Trophoblast cell (in vitro differentiated cells and primary cell): Measurements from ENCODE around the gene RAD51B.

Source experiments
- DNase-seq, 2 donors: peaks; one replicate each; pipeline ENCODE4 v3.0.0-alpha.2; 2016
- H2AFZ ChIP-seq: 2 replicates; pipeline ENCODE4 v1.6.1; 2013; ENCODE audit warnings: low read length, moderate library complexity, mild to moderate bottlenecking; ENCODE audit not compliant: insufficient read depth, poor library complexity
- H2AK5ac ChIP-seq: 2 replicates; pipeline ENCODE4 v1.6.1; 2013; ENCODE audit warnings: mild to moderate bottlenecking, low read length
- H2BK120ac ChIP-seq: 2 replicates; pipeline ENCODE4 v1.6.1; 2013; ENCODE audit warnings: low read length, mild to moderate bottlenecking, moderate library complexity; ENCODE audit not compliant: insufficient read depth, poor library complexity
- H2BK12ac ChIP-seq: 2 replicates; pipeline ENCODE4 v1.6.1; 2013; ENCODE audit warnings: mild to moderate bottlenecking, low read length, moderate library complexity
- H2BK5ac ChIP-seq: 2 replicates; pipeline ENCODE4 v1.6.1; 2013; ENCODE audit warnings: low read length, low read depth, moderate library complexity, mild to moderate bottlenecking; ENCODE audit not compliant: poor library complexity
- H3K14ac ChIP-seq: 2 replicates; pipeline ENCODE4 v1.6.1; 2013; ENCODE audit warnings: mild to moderate bottlenecking, low read length
- H3K18ac ChIP-seq: 2 replicates; pipeline ENCODE4 v1.6.1; 2013; ENCODE audit warnings: mild to moderate bottlenecking, low read length
- H3K23ac ChIP-seq: 2 replicates; pipeline ENCODE4 v1.6.1; 2013; ENCODE audit warnings: low read length
- H3K27ac ChIP-seq: 2 replicates; pipeline ENCODE4 v1.5.1; 2013; ENCODE audit warnings: low read depth, mild to moderate bottlenecking, inconsistent platforms, low read length, moderate library complexity
- H3K27me3 ChIP-seq: 2 replicates; pipeline ENCODE4 v1.6.1; 2013; ENCODE audit warnings: inconsistent platforms, mild to moderate bottlenecking, low read length, moderate library complexity; ENCODE audit not compliant: insufficient read depth
- H3K36me3 ChIP-seq, 2 experiments: 1 replicate in 1 of 2; 2 replicates in 1 of 2; pipeline ENCODE4 v1.6.1; 2013; ENCODE audit warnings: low read length in 2 of 2, mild to moderate bottlenecking in 2 of 2, moderate library complexity in 1 of 2; ENCODE audit not compliant: insufficient read depth in 2 of 2, control insufficient read depth in 1 of 2
- H3K4ac ChIP-seq: 2 replicates; pipeline ENCODE4 v1.6.1; 2013; ENCODE audit warnings: low read depth, mild to moderate bottlenecking, low read length, moderate library complexity
- H3K4me1 ChIP-seq, 2 experiments: 1 replicate in 1 of 2; 2 replicates in 1 of 2; pipeline ENCODE4 v1.6.1; 2013; ENCODE audit warnings: low read length in 2 of 2, mild to moderate bottlenecking in 2 of 2, moderate library complexity in 1 of 2; ENCODE audit not compliant: insufficient read depth in 2 of 2, control insufficient read depth in 1 of 2
- H3K4me2 ChIP-seq: 2 replicates; pipeline ENCODE4 v1.6.1; 2013; ENCODE audit warnings: inconsistent platforms, mild to moderate bottlenecking, low read length, moderate library complexity
- H3K4me3 ChIP-seq: 2 replicates; pipeline ENCODE4 v1.5.1; 2013; ENCODE audit warnings: mild to moderate bottlenecking, low read depth, low read length, inconsistent platforms
- H3K79me1 ChIP-seq: one replicate; pipeline ENCODE4 v1.6.1; 2013; ENCODE audit warnings: low read length
- H3K79me2 ChIP-seq: 2 replicates; pipeline ENCODE4 v1.6.1; 2013; ENCODE audit warnings: low read length, mild to moderate bottlenecking; ENCODE audit not compliant: control insufficient read depth, insufficient read depth, poor library complexity
- H3K9ac ChIP-seq: 2 replicates; pipeline ENCODE4 v1.6.1; 2013; ENCODE audit warnings: mild to moderate bottlenecking, low read length
- H3K9me3 ChIP-seq: 2 replicates; pipeline ENCODE4 v1.6.1; 2013; ENCODE audit warnings: low read depth, mild to moderate bottlenecking, control low read depth, inconsistent platforms, low read length; ENCODE audit not compliant: insufficient read depth
- H4K12ac ChIP-seq: 2 replicates; pipeline ENCODE4 v1.6.1; 2013; ENCODE audit warnings: low read depth, mild to moderate bottlenecking, low read length, moderate library complexity
- H4K8ac ChIP-seq: 2 replicates; pipeline ENCODE4 v1.6.1; 2013; ENCODE audit warnings: low read depth, mild to moderate bottlenecking, low read length, moderate library complexity
- H4K91ac ChIP-seq: one replicate; pipeline ENCODE4 v1.6.1; 2013; ENCODE audit warnings: low read depth, mild to moderate bottlenecking, low read length, moderate library complexity
- WGBS: extraction: QIAGEN DNeasy Blood & Tissue Kit; methylation state at CpG from one replicate; pipeline ENCODE4 v1.1.7; 2013; ENCODE audit warnings: missing lambda C conversion rate; ENCODE audit not compliant: insufficient read length, insufficient coverage; ENCODE audit errors: extremely low coverage; 5-methylcytosine and 5-hydroxymethylcytosine counted together

The RAD51B gene

DNA sequence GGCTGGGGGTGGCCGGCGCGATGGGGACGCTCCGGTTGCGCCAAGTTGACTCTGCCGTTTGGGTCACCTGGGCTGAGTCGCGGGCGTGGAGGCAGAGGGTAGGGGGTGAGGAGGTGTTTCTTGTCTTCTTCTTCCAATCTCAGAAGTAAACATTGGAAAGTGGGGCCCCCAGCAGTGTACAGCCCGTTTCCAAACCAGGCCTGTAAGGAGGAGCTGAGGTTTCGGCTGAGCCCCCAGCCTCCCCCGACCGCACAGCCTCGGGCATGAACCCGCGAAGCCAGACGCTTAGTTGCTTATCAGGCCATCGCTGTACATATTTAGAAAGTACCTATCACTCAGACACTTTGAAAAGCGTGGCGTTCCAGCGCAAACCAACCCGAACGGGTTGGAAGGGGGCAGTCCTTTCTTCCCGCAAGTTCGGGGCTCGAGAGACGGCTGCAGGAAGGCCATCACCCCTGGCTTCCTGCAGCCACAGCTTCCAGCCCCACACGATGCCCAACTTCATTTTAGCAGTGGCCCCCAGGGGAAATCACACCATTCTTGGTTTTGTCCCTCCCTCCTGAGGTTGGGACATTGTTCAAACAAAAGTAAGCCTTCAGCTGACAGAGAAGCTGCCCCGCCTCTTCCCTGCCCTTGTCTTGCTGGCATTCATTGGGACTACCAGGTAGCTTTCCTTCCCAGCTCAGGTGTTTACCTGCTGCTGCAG, 809.2 kb downstream of the RAD51B start:
- Histone ChIP-seq H3K9me3 (no peaks in the 10 kb centered on the region), H3K14ac (peak overlapping the region; percentile 74), H2AFZ (peak overlapping the region; percentile 68), H2BK5ac (peak overlapping the region; percentile 96), H2BK120ac (peak overlapping the region; percentile 96), H2BK12ac (peak overlapping the region; percentile 91), H4K91ac (peak overlapping the region; percentile 98), H3K18ac (peak overlapping the region; percentile 76), H3K79me1 (peaks cover 81% of the 10 kb centered on the region), H3K9ac (peak overlapping the region; percentile 21), H3K36me3 (no peaks in the 10 kb centered on the region), H2AK5ac (no peak overlapping the region), H3K23ac (no peak overlapping the region), H4K8ac (peak overlapping the region; percentile 85), H3K27ac (peak overlapping the region; percentile 99), H4K12ac (peak overlapping the region; percentile 74), H3K79me2 (peaks cover 10% of the 10 kb centered on the region), H3K4me3 (peak overlapping the region; percentile 33), H3K4me2 (peak overlapping the region; percentile 48), H3K4me1 (peaks cover 60 to 68% of the 10 kb centered on the region in 2 experiments), H3K4ac (peak overlapping the region; percentile 96), H3K27me3 (no peaks in the 10 kb centered on the region)
- DNase-seq = peak; percentile 88 to 89
- WGBS = no CpG with 5 or more reads among the region's 30 CpGs

- H3K79me2 ChIP-seq = peaks cover 12% of the 10 kb centered on the region
- peaks cover 81% of the 10 kb centered on the region for H3K79me1 ChIP-seq
- H3K27me3 ChIP-seq = no peaks in the 10 kb centered on the region
- no peaks in the 10 kb centered on the region for H3K36me3 ChIP-seq
- peak overlapping the region; percentile 25 for H2BK5ac ChIP-seq
- H3K14ac ChIP-seq = peak overlapping the region; percentile 0
- H4K91ac ChIP-seq = peak overlapping the region; percentile 86
- H3K23ac ChIP-seq = no peak overlapping the region
- peak overlapping the region; percentile 25 for H4K8ac ChIP-seq
- DNase-seq = peak; percentile 81 to 93
- peaks cover 62 to 70% of the 10 kb centered on the region in 2 experiments for H3K4me1 ChIP-seq
- no peak overlapping the region for H3K9ac ChIP-seq
- H3K9me3 ChIP-seq = no peaks in the 10 kb centered on the region
- WGBS = no CpG with 5 or more reads among the region's 8 CpGs
- H2BK120ac ChIP-seq = peak overlapping the region; percentile 1
- no peak overlapping the region for H3K18ac ChIP-seq
- peak overlapping the region; percentile 1 for H3K4me3 ChIP-seq
- H2BK12ac ChIP-seq = peak overlapping the region; percentile 39
- peak overlapping the region; percentile 16 for H2AK5ac ChIP-seq
- H4K12ac ChIP-seq = no peak overlapping the region
- H3K27ac ChIP-seq = peak overlapping the region; percentile 99
- H2AFZ ChIP-seq = no peak overlapping the region
- no peak overlapping the region for H3K4me2 ChIP-seq
- H3K4ac ChIP-seq = peak overlapping the region; percentile 4
These were observed 810.5 kb downstream of the RAD51B start for GRCh38 chr14:68630081-68630571.

DNA sequence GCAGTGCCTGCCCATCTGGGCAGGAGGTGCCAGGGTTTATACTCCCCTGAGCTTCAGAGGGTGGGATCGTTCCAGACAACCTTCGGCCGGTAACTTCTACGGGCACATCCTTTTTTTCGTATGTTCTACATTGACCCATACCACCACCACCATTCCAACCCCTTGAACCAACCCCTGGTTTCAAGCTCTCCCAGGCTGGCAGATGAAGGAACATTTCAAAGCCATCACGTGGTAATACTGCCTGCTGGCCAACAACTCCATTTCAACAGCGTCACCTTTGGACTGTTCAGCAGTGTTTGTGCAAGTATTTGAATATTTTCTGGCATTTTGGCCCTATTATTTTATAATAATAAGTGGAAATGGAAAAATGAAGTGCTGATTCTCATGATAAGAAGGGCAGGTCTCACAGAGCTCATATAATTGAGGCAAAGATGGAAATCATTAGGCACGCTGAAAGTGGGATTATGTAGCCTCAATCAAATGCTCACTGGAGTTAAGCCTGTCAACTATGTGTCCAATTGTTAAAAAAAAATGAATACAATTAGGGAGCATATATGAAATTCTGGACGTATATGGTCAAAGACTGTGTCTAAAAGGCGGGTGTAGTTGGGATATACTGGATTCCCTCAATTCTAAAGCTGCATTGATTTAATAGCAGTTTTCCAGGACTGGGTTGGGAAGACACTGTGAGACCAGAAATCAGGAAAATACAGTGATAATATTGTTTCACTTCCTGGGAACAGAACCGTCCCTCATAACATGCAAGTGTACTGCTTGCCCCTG, 811.2 kb downstream of the RAD51B start:
- H2BK120ac ChIP-seq = peak overlapping the region; percentile 77

DNA sequence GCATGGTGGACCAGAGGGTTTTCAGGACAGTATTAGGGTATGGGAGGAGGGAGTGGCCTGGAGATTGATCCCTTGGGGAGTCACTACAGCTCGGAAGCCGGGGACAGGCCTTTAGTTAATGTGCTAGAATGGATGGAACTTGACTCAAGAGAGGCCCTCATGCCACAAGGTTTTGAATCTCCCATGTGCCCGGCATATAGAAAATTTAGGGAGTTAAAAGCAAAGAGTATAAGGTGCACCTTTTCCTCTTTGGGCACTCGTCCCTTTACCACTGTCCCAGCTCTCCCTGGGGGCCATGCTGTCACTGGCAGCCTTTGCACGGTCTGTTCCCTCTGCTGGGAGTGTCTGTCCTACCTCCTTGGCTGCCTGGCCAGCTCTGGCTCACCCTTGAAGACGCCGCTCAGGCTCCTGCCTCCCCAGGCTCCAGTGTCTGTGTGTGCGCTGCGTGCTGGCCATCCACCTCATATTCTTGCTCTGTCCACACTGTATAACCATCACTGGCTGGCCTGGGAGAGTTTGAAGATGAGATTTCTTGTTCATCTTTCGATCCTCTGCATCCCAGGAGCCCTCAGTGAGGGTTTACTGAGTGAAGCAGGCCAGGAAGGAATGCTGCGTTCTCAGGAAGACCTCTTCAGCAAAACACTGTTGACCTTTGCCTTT, 811.9 kb downstream of the RAD51B start:
- Histone ChIP-seq H2AFZ (no peak overlapping the region), H4K91ac (peak overlapping the region; percentile 74), H2BK5ac (peak overlapping the region; percentile 38), H3K79me2 (peaks cover 10% of the 10 kb centered on the region), H3K9ac (no peak overlapping the region), H3K79me1 (peaks cover 73% of the 10 kb centered on the region), H3K27ac (no peak overlapping the region), H3K36me3 (no peaks in the 10 kb centered on the region), H3K18ac (peak overlapping the region; percentile 60), H2AK5ac (peak overlapping the region; percentile 85), H4K8ac (peak overlapping the region; percentile 10), H2BK120ac (peak overlapping the region; percentile 77), H3K4me2 (no peak overlapping the region), H4K12ac (no peak overlapping the region), H3K4me1 (peaks cover 54 to 62% of the 10 kb centered on the region in 2 experiments), H3K23ac (no peak overlapping the region), H3K9me3 (no peaks in the 10 kb centered on the region), H2BK12ac (peak overlapping the region; percentile 92), H3K4ac (peak overlapping the region; percentile 28), H3K14ac (peak overlapping the region; percentile 76), H3K27me3 (no peaks in the 10 kb centered on the region), H3K4me3 (no peak overlapping the region)
- no CpG with 5 or more reads among the region's 11 CpGs for WGBS
- DNase-seq = peak in 1 of 2 donors; percentile 66

More for the DNA sequence above, 811.2 kb downstream of the RAD51B start:
- Histone ChIP-seq H3K27ac (no peak overlapping the region), H3K4me2 (no peak overlapping the region), H2AFZ (no peak overlapping the region), H3K4me3 (no peak overlapping the region), H3K27me3 (no peaks in the 10 kb centered on the region), H3K23ac (no peak overlapping the region), H4K91ac (peak overlapping the region; percentile 86), H2BK12ac (peak overlapping the region; percentile 39), H3K4ac (peak overlapping the region; percentile 4), H2BK5ac (peak overlapping the region; percentile 25), H3K79me2 (peaks cover 10% of the 10 kb centered on the region), H3K9ac (no peak overlapping the region), H2AK5ac (peak overlapping the region; percentile 20), H4K12ac (no peak overlapping the region), H3K4me1 (peaks cover 56 to 69% of the 10 kb centered on the region in 2 experiments), H3K18ac (no peak overlapping the region), H4K8ac (peak overlapping the region; percentile 25), H3K36me3 (no peaks in the 10 kb centered on the region), H3K79me1 (peaks cover 75% of the 10 kb centered on the region), H3K9me3 (no peaks in the 10 kb centered on the region), H3K14ac (peak overlapping the region; percentile 0)
- DNase-seq = peak; percentile 71 to 82
- no CpG with 5 or more reads among the region's 11 CpGs for WGBS
